ENCODE data around the gene SNX6.
A peak's percentile ranks its signal among the peaks of the same experiment; 100 is the strongest.
"Not testable (repeated sequence)": the region's sequence is repeated elsewhere in the genome, so short reads cannot be mapped to it uniquely, and the experiment has no call there.

SNX6 gene

DNA sequence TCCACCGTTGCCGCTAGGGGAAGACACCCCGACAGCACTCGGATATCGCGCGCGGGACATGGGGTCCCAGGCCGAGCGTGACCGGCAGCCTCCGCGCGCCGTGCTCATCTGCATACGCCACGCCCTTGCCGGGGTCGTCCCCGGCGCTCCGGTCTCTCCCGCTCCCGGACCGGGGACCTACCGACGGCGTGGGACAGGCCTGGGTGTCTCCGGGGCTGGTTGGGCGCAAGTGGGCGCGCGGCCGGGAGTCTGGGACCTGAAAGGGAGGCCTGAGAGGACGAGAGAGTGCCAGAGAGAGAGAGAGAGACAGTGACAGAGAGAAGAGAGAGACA lies 73.5 kb downstream of the SNX6 start:
- DNase-seq = not testable (repeated sequence)

DNA sequence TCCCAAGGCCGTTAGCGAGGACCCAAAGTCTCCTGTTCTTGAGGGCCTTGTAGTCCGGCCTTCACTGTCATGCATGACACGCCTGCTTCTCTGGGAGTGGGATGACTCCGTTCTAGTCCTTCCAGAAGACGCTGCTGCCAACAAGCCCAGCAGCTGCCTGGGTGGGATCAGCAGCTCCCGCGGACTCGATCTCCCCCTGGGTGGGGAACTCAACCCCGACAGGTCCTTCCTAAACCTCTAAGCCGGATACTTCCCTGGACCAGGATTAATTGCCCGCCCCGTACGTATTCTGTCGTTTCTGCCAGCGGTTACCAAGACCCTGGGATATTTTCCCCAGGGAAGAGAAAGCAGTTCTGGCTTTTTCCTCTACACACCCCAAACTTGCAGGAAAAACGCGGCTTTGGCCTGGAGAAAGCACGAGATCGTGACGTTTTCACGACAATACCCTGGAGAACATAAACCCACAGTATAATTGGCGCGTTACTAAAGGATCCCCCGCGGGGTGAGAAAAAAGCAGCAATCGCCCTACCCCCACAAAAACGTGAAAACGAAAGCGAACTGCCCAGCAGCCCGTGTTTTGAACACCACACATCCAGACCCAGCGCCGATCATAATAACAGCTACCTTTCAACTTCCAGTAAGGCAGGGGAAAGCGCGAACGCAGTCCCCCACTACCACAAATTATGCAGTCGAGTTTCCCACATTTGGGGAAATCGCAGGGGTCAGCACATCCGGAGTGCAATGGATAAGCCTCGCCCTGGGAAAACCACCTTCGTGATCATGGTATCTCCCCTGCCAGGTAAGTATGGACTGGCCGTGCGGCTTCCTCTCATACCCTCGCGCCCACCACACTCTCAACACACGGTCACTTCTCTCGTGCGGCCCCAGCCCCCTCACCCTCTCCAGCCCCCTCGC lies 74.1 kb downstream of the SNX6 start:
- DNase-seq = not testable (repeated sequence)

DNA sequence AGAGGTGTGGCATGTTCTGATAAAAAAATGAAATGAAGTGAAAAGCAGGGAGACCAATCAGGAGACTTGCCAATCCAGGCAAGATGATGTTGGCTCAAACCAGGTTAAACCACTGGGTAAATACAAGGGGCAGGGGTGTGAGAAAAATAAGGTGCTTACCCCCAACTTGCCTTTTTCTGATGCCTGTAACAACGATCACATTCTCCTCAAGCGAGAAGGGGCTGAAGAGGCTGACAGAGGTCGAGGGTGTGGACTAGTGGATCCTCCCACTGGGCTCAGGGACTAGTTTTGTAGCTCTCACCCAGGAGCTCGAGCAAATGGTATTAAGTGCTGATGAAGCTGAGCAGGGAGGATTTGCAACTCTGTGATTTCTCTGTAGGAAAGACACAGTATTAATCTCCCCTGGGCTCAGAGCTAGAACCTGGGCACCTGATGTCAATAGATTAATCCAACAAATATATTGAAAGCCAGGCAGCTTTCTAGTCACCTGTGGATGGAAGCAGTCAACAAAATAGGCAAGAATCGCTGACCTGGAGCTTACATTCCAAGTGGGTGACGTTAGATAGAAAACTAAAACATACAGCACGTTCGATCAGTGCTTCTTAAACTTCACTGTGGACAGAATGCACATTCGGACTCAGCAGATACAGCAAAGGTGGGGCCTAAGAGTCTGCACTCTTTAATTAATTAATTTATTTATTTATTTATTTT lies 75.3 kb downstream of the SNX6 start:
- DNase-seq = no peak

DNA sequence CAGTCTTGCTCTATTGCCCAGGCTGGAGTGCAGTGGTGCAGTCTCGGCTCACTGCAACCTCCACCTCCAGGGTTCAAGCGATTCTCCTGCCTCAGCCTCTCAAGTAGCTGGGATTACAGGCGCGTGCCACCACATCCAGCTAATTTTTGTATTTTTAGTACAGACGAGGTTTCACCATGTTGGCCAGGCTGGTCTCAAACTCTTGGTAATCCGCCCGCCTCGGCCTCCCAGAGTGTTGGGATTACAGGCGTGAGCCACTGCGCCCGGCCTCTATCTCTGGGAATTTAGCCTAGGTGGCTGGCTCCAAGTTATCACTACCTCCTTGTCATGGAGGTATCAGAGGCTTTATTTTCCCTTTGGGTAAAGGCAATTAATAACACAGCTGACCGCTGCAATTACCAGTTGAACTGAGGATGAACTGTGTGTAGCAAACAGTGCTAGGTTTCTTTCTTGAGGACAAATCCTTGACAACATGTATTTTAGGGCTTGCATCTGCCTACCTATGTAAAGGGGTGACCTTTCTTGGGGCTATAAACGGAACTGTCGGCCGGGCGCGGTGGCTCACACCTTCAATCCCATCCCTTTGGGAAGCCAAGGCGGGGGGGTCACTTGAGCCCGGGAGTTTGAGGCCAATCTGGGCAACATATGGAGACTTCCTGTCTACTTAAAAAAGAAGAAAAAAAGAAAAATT lies 80.5 kb downstream of the SNX6 start:
- not testable (repeated sequence) for DNase-seq

DNA sequence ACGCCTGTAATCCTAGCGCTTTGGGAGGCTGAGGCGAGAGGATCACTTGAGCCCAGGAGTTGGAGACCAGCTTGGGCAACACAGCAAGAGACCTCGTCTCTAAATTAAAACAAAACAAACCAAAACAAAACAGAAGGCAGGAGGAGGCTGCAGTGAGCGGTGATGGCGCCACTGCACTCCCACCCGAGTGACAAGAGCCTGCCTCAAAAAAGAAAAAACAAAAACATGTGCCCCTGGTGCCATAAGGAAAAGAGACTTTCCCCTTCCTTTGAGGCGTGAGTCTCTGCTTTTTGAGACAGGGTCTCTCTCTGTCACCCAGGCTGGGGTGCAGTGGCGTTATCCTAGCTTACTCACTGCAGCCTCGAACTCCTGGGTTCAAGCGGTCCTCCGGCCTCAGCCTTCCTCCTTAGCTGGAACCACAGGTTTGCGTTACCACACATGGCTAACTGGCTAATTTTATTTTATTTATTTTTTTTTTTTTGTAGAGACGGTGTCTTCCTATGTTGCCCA lies 81.4 kb downstream of the SNX6 start:
- no peak for DNase-seq

DNA sequence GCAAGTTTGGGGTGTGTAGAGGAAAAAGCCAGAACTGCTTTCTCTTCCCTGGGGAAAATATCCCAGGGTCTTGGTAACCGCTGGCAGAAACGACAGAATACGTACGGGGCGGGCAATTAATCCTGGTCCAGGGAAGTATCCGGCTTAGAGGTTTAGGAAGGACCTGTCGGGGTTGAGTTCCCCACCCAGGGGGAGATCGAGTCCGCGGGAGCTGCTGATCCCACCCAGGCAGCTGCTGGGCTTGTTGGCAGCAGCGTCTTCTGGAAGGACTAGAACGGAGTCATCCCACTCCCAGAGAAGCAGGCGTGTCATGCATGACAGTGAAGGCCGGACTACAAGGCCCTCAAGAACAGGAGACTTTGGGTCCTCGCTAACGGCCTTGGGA lies 82.8 kb downstream of the SNX6 start:
- not testable (repeated sequence) for DNase-seq

DNA sequence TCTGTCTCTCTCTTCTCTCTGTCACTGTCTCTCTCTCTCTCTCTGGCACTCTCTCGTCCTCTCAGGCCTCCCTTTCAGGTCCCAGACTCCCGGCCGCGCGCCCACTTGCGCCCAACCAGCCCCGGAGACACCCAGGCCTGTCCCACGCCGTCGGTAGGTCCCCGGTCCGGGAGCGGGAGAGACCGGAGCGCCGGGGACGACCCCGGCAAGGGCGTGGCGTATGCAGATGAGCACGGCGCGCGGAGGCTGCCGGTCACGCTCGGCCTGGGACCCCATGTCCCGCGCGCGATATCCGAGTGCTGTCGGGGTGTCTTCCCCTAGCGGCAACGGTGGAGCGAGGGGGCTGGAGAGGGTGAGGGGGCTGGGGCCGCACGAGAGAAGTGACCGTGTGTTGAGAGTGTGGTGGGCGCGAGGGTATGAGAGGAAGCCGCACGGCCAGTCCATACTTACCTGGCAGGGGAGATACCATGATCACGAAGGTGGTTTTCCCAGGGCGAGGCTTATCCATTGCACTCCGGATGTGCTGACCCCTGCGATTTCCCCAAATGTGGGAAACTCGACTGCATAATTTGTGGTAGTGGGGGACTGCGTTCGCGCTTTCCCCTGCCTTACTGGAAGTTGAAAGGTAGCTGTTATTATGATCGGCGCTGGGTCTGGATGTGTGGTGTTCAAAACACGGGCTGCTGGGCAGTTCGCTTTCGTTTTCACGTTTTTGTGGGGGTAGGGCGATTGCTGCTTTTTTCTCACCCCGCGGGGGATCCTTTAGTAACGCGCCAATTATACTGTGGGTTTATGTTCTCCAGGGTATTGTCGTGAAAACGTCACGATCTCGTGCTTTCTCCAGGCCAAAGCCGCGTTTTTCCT lies 83.4 kb downstream of the SNX6 start:
- not testable (repeated sequence) for DNase-seq

DNA sequence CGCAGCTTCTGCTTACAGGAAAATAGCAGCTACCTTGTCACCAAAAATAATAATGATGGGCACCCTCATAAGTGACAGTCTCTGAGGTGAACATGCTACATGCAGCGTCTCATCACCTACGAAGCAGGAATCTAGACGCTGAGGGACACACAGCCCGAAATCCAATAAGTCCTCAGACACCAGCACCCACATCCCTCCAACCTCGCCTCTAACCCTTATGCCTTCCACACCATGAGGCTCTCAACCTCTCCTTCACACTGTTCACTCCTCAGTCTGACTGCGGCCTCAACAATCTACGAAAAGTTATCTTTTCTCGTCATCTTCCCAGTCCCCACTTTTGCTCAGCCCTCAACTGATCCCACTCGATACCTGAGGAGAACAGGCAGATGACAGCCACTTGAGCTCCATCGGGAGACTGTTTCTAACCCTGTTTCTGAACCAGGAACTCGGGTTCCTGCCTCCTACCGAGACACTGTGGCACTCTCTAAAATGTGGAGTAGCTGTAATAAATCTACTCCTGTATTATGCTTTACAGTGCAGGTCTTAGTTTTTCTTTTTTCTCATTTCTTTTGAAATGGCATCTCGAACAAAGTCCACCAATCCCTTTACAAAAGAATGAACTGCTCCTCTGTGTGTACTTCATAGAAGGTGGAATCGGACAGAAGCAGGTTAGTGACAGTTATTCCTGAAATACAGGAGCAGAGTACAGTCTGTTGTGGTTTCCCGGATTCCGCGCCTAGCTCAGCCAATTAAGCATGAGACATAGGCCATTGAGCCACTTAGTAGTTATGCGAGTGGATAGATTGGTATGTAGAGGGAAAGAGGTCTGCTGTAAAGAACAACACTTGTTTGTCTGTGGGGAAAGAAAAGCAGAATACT lies 89.5 kb downstream of the SNX6 start:
- DNase-seq = not testable (repeated sequence)

DNA sequence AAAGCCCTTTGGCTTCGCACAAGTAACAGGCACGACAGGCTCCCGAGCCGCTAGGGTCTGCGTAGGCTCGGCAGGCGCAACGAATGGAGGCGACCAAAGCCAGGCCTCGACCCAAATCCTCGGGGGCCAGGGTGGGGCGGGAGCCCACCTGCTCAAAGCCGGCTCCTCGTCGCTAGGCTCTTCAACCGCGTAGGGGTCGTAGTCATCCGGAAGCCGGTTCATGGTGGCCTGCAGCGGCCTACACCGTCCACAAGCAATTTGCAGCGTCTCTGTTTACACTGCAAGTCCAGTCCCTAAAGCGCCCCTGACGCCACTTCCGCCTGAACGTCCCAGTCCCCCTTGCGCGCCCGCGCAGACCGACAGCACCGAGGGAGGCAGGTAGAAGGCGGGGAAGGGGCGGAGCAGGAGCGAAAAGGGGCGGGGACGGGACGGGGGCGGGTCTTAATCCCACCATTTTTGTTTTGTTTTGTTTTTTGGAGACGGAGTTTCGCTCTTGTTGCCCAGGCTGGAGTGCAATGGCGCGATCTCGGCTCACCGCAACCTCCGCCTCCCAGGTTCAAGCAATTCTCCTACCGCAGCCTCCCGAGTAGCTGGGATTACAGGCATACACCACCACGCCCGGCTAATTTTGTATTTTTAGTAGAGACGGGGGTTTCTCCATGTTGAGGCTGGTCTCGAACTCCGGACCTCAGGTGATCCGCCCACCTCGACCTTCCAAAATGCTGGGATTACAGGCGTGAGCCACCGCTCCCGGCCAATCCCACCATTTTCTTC lies 90.4 kb downstream of the SNX6 start, which contains the start of gene EAPP:
EAPP (minus strand) TSS at position 295 of the 774 bp plus-strand sequence; CDS start at position 222, 73 bp downstream.
- DNase-seq = no peak

DNA sequence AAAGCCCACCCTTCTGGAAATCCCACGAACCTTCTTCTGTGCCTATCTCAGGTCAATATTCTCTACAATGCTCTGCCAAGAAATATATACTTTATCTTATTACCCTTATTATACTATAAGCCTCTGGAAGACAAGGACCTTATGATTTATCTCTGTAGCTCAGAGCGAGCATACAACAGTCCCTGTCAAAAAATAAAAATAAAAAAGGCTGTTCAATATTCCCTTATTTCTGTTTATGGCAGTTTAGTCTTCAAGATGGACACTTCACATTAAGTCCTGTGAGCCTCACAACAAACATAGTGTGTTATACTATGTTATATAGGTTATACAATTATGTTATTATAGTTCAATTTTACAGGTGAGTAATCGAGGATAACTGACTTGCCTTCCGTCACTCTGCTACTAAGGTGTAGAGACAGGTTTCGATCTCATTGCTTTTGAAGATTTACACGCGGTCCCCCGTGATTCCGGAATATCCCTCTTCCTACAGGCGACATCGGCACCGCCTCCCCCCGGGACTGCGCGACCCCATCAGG lies 91.0 kb downstream of the SNX6 start:
- DNase-seq = no peak

DNA sequence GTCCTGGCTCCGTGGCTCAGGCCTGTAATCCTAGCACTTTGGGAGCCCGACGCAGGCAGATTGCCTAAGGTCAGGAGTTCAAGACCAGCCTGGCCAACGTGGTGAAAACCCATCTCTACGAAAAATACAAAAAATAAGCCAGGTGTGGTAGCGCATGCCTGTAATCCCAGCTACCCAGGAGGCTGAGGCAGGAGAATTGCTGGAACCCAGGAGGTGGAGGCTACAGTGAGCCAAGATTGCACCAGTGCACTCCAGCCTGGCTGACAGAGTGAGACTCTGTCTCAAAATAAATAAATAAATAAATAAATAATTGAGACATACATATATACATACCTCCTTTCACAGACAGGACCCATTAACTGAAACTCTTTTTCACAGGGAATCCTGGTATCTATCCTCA lies 91.9 kb downstream of the SNX6 start:
- DNase-seq = not testable (repeated sequence)

DNA sequence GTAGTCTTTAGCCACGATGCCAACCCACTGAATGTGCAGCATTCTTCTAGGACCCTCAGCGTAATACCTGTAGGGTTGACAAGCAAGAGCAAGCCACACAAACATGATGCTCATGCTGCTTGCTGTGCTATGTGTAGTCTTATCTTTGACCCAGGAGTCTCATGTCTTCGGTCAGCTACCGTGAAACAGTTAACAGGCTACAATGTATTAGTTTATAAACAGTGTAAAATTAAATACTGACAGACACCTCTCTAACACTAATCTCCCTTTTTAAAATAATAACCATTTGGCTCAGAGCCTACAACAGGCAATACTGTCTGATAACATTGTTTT lies 92.3 kb downstream of the SNX6 start:
- DNase-seq = no peak

DNA sequence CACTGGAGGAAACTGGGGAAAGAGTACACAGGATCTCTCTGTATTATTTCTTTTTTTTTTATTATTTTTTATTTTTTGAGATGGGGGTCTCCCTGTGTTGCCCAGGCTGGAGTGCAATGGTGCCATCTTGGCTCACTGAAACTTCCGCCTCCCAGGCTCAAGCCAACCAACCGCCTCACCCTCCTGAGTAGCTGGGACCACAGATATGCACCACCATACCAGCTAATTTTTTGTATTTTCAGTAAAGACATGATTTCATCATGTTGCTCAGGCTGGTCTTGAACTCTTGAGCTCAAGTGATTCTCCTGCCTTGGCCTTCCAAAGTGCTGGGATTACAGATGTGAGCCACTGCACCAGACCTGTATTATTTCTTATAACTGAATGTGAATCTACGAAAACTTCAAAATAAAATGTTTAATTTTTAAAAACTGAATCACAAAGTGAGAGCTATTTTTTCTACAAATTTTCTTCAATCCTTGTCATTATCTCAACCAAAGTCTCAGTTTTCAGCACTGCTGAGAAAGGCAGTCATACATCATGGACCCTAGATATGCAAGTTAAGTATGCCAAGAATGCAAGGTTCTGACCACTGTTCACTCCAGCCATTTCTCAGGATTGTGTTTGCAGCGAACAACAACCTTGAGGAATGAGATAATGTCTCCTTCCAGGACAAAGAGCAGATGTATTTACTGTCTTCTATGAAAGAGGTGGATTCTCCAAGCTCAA lies 92.8 kb downstream of the SNX6 start:
- DNase-seq = no peak

DNA sequence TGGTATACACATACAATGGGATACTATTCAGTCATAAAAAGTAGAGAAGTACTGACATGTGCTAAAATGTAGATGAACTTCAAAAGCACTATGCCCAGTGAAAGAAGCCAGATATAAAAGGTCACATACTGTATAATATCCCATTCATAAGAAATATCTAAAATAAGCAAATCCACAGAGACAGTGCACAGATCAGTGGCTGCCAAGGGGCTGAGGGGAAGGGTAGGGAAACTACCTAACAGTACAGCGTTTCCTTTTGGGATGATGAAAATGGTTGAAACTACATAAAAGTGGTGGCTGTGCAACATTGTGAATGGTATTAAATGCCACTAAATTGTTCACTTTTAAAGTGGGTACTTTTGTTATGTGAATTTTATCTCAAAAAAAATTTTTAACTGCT lies 102.4 kb downstream of the SNX6 start:
- no peak for DNase-seq

DNA sequence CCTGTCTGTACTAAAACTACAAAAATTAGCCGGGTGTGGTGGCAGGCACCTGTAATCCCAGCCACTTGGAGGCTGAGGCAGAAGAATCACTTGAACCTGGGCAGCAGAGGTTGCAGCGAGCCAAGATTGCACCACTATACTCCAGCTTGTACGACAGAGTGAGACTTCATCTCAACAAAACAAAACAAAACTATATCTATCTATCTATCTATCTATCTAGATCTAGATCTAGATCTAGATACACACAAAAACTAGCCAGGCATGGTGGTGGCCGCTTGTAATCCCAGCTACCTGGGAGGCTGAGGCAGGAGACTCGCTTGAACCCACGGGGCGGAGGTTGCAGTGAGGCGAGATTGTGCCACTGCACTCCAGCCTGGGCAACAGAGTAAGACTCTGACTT lies 105.7 kb downstream of the SNX6 start:
- not testable (repeated sequence) for DNase-seq

DNA sequence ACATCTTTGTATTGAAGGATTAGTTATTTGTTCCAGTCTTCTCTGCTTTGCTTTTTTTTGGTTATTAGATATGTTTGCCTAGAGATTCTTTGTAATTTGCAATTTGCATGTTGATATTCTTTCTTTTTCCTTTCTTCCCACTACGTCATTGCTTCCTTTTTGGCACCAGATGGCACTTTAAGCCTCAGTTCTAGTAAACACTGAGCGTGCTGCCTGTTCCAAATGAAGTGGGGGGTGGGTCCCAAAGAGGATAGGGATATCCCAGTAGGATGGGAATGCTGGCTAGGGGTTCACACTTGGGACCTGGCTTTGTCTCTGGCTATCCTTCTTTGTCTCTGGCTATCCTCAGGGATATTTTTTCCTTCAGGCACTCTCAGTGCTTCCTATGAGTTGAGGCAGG lies 107.5 kb downstream of the SNX6 start:
- DNase-seq = peak; percentile 53

DNA sequence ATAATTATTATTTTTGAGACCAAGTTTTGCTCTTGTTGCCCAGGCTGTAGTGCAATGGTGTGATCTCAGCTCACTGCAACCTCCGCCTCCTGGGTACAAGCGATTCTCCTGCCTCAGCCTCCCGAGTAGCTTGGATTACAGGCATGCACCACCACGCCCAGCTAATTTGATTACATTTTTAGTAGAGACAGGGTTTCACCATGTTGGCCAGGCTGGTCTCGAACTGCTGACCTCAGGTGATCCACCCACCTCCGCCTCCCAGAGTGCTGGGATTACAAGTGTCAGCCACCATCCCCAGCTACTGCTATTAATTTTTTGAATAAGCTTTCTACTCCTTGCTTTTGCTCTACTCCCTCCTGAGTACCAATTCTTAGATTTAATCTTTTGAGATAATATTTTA lies 108.9 kb downstream of the SNX6 start:
- DNase-seq = not testable (repeated sequence)

DNA sequence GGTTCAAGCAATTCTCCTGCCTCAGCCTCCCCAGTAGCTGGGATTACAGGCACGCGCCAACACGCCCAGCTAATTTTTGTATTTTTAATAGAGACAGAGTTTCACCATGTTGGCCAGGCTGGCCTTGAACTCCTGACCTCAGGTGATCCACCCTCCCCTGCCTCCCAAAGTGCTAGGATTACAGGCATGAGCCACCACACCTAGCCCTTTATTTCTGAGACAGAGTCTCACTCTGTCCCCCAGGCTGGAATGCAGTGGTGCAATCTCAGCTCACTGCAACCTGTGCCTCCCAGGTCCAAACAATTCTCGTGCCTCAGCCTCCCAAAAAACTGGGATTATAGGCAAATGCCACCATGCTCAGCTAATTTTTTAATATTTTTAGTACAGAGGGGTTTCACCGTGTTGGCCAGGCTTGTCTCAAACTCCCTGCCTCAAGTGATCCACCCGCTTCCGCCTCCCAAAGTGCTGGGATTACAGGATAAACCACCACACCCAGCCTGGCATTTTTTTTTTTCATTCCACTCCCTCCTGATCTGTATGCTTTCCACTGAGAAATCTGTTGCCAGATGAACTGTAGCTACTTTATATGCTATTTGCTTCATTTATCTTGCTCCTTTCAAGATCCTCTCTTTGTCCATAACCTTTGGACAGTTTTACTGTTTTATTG lies 109.5 kb downstream of the SNX6 start:
- DNase-seq = not testable (repeated sequence)

Measured in NCI-H82 (cell line).